ENCODE data around the gene ADAM12.
"Not testable (repeated sequence)": the region's sequence is repeated elsewhere in the genome, so short reads cannot be mapped to it uniquely, and the experiment has no call there.

The ADAM12 gene

DNA sequence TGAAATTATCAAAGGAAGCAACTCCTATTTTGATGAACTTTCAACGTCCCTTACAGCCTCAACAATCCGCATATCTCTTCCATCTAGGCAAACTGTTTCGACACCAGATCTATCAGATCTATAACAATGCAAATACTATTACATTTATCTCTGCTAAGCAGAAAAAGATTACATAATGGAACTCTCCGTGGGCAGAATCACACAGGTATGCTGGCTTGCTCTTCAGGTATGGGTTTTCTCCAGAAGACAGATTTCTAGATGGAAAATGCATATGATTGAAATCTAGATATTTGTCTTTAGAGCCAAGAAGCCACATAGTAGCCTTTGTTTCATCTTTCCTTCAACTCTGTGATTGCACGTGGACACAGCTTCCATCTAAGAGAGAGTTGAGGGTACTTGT is 38.6 kb downstream of the ADAM12 start:
- Histone ChIP-seq H2AFZ (ENCODE audit: low read depth, low read length) (no peak overlapping the region), H3K4me1 (ENCODE audit: insufficient read depth, low read length) (peaks cover 11% of the 10 kb centered on the region), H3K4me3 (ENCODE audit: low read length) (no peak overlapping the region), H3K27me3 (ENCODE audit: insufficient read depth, low read length) (no peaks in the 10 kb centered on the region), H3K9me3 (ENCODE audit: low read length) (no peaks in the 10 kb centered on the region), H3K36me3 (ENCODE audit: insufficient read depth, low read length) (no peaks in the 10 kb centered on the region)

DNA sequence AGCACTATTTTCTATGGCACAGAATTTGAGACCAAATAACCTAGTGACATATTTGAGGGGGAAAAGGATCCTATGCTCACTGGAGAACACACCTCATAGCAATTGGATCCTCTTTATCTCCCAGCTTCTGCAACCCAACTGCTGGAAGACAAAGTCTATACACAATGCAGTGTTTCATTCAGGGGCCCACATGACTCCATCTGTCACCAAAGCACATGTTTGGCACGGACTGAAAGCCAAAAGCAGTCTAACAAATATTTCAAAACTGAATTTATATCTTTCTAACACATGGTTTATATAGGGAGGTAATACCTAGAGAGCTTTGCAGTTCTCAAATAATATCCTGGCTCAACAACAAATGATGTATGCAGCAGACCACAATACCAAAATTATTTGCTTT is 39.2 kb downstream of the ADAM12 start:
- Histone ChIP-seq H3K4me3 (ENCODE audit: low read length) (no peak overlapping the region), H3K27me3 (ENCODE audit: insufficient read depth, low read length) (no peaks in the 10 kb centered on the region), H3K36me3 (ENCODE audit: insufficient read depth, low read length) (no peaks in the 10 kb centered on the region), H3K4me1 (ENCODE audit: insufficient read depth, low read length) (peaks cover 11% of the 10 kb centered on the region), H3K9me3 (ENCODE audit: low read length) (no peaks in the 10 kb centered on the region), H2AFZ (ENCODE audit: low read depth, low read length) (no peak overlapping the region)

DNA sequence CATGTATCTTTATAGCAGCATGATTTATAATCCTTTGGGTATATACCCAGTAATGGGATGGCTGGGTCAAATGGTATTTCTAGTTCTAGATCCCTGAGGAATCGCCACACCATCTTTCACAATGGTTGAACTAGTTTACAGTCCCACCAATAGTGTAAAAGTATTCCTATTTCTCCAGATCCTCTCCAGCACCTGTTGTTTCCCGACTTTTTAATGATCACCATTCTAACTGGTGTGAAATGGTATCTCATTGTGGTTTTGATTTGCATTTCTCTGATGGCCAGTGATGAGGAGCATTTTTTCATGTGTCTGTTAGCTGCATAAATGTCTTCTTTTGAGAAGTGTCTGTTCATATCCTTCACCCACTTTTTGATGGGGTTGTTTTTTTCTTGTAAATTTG is 44.8 kb downstream of the ADAM12 start:
- H3K4me3 ChIP-seq (ENCODE audit: low read length); H3K9me3 ChIP-seq (ENCODE audit: low read length); H3K27me3 ChIP-seq (ENCODE audit: insufficient read depth, low read length); H3K4me1 ChIP-seq (ENCODE audit: insufficient read depth, low read length); H3K36me3 ChIP-seq (ENCODE audit: insufficient read depth, low read length); H2AFZ ChIP-seq (ENCODE audit: low read depth, low read length): not testable (repeated sequence)

DNA sequence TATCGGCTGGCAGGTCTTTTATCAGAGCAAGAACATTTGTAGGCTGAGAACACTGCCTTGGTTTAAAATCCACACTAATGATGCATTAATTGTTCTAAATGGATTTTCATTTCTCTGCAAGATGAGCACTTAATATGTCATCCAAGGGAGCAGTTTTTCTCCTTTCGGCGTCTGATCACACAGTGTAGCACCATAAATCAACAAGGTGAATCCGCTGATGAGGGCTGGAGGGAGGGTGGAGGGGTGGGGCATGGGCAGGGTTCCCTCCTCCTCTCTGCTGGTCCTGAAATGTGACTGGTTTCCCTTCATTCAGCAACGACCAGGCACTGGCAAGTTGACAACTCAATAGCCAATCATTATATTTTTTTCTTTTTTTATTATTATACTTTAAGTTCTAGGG is 45.6 kb downstream of the ADAM12 start:
- no peak overlapping the region for H2AFZ ChIP-seq (ENCODE audit: low read depth, low read length)
- H3K36me3 ChIP-seq (ENCODE audit: insufficient read depth, low read length): no peaks in the 10 kb centered on the region
- H3K9me3 ChIP-seq (ENCODE audit: low read length): no peaks in the 10 kb centered on the region
- H3K4me3 ChIP-seq (ENCODE audit: low read length): no peak overlapping the region
- no peaks in the 10 kb centered on the region for H3K27me3 ChIP-seq (ENCODE audit: insufficient read depth, low read length)
- H3K4me1 ChIP-seq (ENCODE audit: insufficient read depth, low read length): no peaks in the 10 kb centered on the region

DNA sequence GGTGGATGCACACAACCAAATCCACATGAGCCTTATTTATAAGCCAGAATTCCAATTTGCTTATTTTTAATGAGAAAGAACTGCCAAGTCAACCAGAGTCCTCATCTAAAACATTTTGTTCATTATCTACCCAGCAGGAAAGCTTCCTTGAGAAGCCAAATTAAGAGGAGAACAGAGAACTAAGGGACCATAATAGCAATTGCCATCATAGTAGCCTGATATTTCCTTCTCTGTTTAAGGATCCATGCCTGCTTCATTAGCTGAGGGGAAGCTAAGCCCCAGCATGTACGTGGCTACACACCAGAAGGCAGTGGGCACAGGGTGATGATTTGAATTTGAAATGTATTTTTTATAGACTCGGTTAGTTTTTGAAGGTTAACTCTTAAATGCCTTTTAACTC is 46.8 kb downstream of the ADAM12 start:
- no peaks in the 10 kb centered on the region for H3K36me3 ChIP-seq (ENCODE audit: insufficient read depth, low read length)
- H2AFZ ChIP-seq (ENCODE audit: low read depth, low read length): no peak overlapping the region
- H3K4me1 ChIP-seq (ENCODE audit: insufficient read depth, low read length): no peaks in the 10 kb centered on the region
- H3K27me3 ChIP-seq (ENCODE audit: insufficient read depth, low read length): no peaks in the 10 kb centered on the region
- no peak overlapping the region for H3K4me3 ChIP-seq (ENCODE audit: low read length)
- H3K9me3 ChIP-seq (ENCODE audit: low read length): no peaks in the 10 kb centered on the region

DNA sequence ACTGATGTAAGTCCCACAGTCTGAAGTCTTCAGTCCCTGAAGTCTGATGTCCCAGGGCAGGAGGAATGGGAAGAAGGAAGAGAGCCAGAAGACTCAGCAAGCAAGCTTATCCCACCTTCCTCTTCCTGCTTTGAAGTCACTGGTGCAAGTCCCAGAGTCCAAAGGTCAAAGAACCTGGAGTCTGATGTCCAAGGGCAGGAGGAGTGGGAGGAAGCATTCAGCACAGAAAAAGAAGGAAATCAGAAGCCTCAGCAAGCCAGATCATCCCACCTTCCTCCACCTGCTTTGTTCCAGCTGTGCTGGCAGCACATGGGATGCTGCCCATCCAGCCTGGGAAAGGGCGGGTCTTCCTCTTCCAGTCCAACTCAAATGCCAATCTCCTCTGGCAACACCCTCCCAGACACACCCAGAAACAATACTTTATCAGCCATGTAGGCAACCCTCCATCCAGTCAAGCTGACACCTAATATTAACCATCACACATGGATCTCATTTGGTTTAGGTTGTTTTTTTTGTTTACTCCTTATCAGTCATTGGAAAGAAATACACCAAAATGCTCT is 50.9 kb downstream of the ADAM12 start:
- no peak overlapping the region for H3K4me3 ChIP-seq (ENCODE audit: low read length)
- no peak overlapping the region for H2AFZ ChIP-seq (ENCODE audit: low read depth, low read length)
- H3K4me1 ChIP-seq (ENCODE audit: insufficient read depth, low read length): no peaks in the 10 kb centered on the region
- H3K36me3 ChIP-seq (ENCODE audit: insufficient read depth, low read length): no peaks in the 10 kb centered on the region
- no peaks in the 10 kb centered on the region for H3K9me3 ChIP-seq (ENCODE audit: low read length)
- no peaks in the 10 kb centered on the region for H3K27me3 ChIP-seq (ENCODE audit: insufficient read depth, low read length)

DNA sequence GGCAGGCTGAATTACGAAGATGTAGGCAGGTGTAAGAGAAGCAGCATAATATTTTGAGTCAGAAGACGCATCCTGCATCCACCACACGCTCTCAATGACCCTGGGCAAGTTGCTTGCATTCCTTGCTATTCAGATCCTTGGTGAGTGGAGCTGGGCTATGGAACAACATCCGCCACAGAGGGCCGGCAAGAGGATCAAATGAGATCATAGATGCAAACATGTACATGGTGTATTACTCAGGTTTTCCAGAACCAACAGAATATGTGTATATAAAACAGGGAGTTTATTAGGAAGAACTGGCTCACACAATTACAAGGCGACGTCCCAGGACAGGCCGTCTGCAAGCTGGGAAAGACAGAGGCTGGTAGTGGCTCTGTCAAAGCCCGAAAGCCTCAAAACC is 51.5 kb downstream of the ADAM12 start:
- no peaks in the 10 kb centered on the region for H3K9me3 ChIP-seq (ENCODE audit: low read length)
- no peaks in the 10 kb centered on the region for H3K27me3 ChIP-seq (ENCODE audit: insufficient read depth, low read length)
- H2AFZ ChIP-seq (ENCODE audit: low read depth, low read length): no peak overlapping the region
- no peak overlapping the region for H3K4me3 ChIP-seq (ENCODE audit: low read length)
- no peaks in the 10 kb centered on the region for H3K4me1 ChIP-seq (ENCODE audit: insufficient read depth, low read length)
- H3K36me3 ChIP-seq (ENCODE audit: insufficient read depth, low read length): no peaks in the 10 kb centered on the region

DNA sequence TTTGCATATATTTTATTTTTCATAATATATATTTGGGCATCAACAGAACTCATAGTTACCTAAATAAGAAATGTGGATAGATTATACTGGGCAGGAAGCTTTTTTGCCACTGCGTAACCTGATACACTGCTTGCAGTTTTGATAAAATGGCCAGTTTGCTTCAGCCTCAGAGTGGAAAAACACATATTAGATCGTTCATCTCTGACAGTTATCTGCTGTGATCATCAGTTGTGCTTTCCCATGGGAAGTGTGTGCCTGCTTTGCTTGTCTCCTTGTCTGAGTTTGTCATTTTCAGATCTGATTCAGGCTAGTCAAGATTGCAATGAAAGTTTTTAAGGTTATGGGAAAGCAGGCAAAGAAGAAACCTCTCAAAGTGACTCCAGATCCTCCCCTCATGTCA is 54.0 kb downstream of the ADAM12 start:
- Histone ChIP-seq H3K36me3 (ENCODE audit: insufficient read depth, low read length) (no peaks in the 10 kb centered on the region), H3K4me1 (ENCODE audit: insufficient read depth, low read length) (no peaks in the 10 kb centered on the region), H3K4me3 (ENCODE audit: low read length) (no peak overlapping the region), H2AFZ (ENCODE audit: low read depth, low read length) (no peak overlapping the region), H3K9me3 (ENCODE audit: low read length) (no peaks in the 10 kb centered on the region), H3K27me3 (ENCODE audit: insufficient read depth, low read length) (no peaks in the 10 kb centered on the region)

DNA sequence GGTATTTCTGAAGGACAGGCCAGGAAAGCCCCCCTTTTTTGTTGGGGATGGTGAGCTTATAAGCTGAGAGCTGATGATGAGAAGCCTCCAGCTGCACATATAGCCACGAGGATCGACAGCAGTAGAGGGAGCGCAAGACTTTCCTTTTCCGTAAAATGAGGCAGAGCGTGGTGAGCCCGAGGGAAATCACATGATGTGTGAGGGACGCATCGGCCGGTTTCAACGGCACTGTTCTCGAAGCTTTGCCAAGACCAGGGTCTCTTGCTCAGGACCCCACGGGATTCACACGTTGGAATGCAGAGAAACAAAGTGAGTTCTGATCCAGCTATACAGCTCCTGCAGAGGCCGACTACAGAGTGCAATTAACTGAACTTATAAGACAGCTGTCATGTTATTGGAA is 55.7 kb downstream of the ADAM12 start:
- H3K9me3 ChIP-seq (ENCODE audit: low read length): no peaks in the 10 kb centered on the region
- no peaks in the 10 kb centered on the region for H3K4me1 ChIP-seq (ENCODE audit: insufficient read depth, low read length)
- H3K27me3 ChIP-seq (ENCODE audit: insufficient read depth, low read length): no peaks in the 10 kb centered on the region
- H2AFZ ChIP-seq (ENCODE audit: low read depth, low read length): no peak overlapping the region
- H3K36me3 ChIP-seq (ENCODE audit: insufficient read depth, low read length): no peaks in the 10 kb centered on the region
- no peak overlapping the region for H3K4me3 ChIP-seq (ENCODE audit: low read length)

DNA sequence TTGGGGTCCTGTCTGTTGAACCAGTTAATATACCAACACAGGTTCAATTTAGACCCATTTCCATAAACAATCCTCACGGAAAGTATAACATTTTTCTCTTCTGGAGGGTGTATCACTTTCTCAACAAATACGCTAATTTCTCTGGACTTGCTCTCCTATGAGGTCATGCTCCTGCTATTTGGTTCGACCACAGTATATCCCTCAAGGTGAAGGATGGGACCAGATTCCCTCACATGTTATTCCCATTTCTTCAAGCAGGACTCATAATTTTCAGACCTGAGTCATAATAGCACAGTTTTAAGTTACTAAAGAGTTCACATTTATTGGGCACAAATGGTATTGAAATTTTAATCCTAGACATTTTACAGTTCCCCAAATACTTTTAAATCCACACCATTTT is 57.2 kb downstream of the ADAM12 start:
- Histone ChIP-seq H2AFZ (ENCODE audit: low read depth, low read length) (no peak overlapping the region), H3K9me3 (ENCODE audit: low read length) (no peaks in the 10 kb centered on the region), H3K4me1 (ENCODE audit: insufficient read depth, low read length) (no peaks in the 10 kb centered on the region), H3K27me3 (ENCODE audit: insufficient read depth, low read length) (no peaks in the 10 kb centered on the region), H3K4me3 (ENCODE audit: low read length) (no peak overlapping the region), H3K36me3 (ENCODE audit: insufficient read depth, low read length) (no peaks in the 10 kb centered on the region)

DNA sequence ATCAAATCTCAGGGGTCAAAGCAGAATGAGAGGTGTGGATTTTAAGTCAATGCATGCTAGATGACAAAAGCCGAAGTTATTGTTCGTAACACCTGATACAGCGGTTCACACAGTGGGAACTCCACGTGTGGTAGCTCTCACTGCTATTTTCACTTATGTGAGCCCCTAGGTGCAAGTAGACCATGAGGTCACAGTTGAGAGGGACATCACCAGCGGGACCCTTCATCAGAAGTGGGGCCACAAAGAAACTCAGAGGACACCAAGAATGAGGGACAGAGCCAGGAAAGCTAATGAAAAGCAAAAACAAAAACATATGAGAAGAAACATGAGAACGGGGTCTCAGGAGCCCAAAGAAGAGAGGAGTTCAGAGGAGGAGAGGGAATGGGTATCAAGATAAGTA is 63.5 kb downstream of the ADAM12 start:
- Histone ChIP-seq H3K27me3 (ENCODE audit: insufficient read depth, low read length) (no peaks in the 10 kb centered on the region), H3K4me1 (ENCODE audit: insufficient read depth, low read length) (peaks cover 5% of the 10 kb centered on the region), H3K9me3 (ENCODE audit: low read length) (no peaks in the 10 kb centered on the region), H3K4me3 (ENCODE audit: low read length) (no peak overlapping the region), H3K36me3 (ENCODE audit: insufficient read depth, low read length) (no peaks in the 10 kb centered on the region), H2AFZ (ENCODE audit: low read depth, low read length) (no peak overlapping the region)

DNA sequence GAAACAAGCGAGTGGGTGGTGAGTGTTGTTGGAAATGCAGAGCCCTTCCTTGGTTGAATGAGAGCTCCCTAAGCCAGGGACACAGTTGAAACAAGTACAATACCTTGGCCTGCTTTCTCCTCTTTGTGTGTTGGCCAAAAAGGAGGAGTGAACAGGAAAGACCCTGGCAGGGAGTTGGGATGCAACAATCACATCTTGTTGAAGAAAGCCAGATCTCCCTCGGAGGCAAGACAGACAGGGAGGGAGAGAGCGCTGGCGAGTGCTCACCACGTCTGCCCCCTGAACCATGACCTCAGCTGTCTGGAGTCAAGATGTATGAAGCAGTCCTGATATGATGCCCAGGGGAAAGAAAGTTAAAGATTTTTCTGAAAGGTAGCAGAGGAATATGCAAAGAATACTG is 66.8 kb downstream of the ADAM12 start:
- Histone ChIP-seq H2AFZ (ENCODE audit: low read depth, low read length) (no peak overlapping the region), H3K9me3 (ENCODE audit: low read length) (peaks cover 2% of the 10 kb centered on the region), H3K4me3 (ENCODE audit: low read length) (no peak overlapping the region), H3K4me1 (ENCODE audit: insufficient read depth, low read length) (peaks cover 5% of the 10 kb centered on the region), H3K36me3 (ENCODE audit: insufficient read depth, low read length) (no peaks in the 10 kb centered on the region), H3K27me3 (ENCODE audit: insufficient read depth, low read length) (no peaks in the 10 kb centered on the region)

DNA sequence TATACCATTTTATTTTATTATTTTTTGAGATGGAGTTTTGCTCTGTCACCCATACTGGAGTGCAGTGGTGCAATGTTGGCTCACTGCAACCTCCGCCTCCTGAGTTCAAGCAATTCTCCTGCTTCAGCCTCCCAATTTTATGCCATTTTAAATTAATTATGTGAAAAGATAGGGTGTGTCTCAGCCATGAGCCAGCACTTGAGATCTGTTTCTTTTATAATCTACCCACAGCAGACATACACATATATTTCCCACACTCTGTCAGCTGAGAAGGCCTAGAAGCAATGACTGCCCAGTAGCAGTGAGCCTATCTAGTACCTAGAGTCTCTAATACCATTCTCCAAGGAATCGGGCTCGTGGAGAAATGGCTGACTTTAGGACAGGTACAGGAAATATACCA is 70.5 kb downstream of the ADAM12 start:
- H3K36me3 ChIP-seq (ENCODE audit: insufficient read depth, low read length): no peaks in the 10 kb centered on the region
- H3K4me3 ChIP-seq (ENCODE audit: low read length): no peak overlapping the region
- H3K27me3 ChIP-seq (ENCODE audit: insufficient read depth, low read length): no peaks in the 10 kb centered on the region
- H3K4me1 ChIP-seq (ENCODE audit: insufficient read depth, low read length): peaks cover 5% of the 10 kb centered on the region
- H3K9me3 ChIP-seq (ENCODE audit: low read length): peaks cover 2% of the 10 kb centered on the region
- H2AFZ ChIP-seq (ENCODE audit: low read depth, low read length): no peak overlapping the region

DNA sequence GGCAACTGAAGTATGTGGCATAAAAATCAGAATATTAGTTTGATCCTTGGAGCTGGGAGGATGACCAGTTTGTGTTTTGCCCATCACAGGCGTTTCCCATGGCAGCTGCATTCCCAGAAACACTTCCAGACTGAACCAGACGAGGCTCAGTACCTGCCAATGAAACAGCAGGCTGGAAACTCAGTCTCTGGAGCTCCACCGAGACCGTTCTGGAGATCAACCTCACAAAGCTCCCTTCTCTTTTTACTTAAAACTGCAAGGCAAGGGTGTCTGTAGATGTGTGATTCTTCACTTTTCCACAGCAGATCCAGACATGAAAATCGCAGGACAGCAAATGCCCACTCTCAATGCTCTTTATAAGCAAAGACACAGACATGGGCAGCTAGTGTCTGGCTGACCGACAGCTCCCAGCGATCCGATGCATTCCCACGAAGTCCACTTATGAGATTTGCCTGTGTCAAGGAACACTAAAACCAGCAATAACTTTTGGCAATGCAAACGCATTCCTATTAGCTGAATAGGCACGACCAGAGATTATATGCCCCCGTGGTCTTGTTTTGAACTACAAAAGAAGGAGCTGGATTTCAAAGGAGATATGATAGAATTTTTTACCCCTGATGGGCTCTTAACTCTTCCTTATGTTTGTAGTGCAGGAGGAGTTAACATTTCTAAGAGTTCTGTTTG is 72.6 kb downstream of the ADAM12 start:
- Histone ChIP-seq H3K27me3 (ENCODE audit: insufficient read depth, low read length) (no peaks in the 10 kb centered on the region), H3K4me3 (ENCODE audit: low read length) (no peak overlapping the region), H3K36me3 (ENCODE audit: insufficient read depth, low read length) (no peaks in the 10 kb centered on the region), H3K9me3 (ENCODE audit: low read length) (peaks cover 2% of the 10 kb centered on the region), H2AFZ (ENCODE audit: low read depth, low read length) (no peak overlapping the region), H3K4me1 (ENCODE audit: insufficient read depth, low read length) (no peaks in the 10 kb centered on the region)
